ENCODE data around the gene ONECUT3.

The ONECUT3 gene

GRCh38 chr19:1783874-1784273 is 30.6 kb downstream of the ONECUT3 start:
- Histone ChIP-seq H3K4me1 (ENCODE audit: control insufficient read depth, insufficient read depth, low read length) (no peaks in the 10 kb centered on the region), H3K9me3 (ENCODE audit: control insufficient read depth, insufficient read depth, low read depth, low read length) (no peaks in the 10 kb centered on the region), H3K36me3 (ENCODE audit: control insufficient read depth in 2 of 2, insufficient read depth in 1 of 2, low read length in 2 of 2) (no peaks in the 10 kb centered on the region), H3K4me3 (ENCODE audit: low read depth, low read length) (no peak overlapping the region), H3K27ac (ENCODE audit: extremely low read depth, low read depth, low read length) (no peak overlapping the region)
- CTCF ChIA-PET = interaction anchor here (0.7 to 4.4 kb wide), 6 partner anchors 11 to 42 kb away, joined by 3 to 33 read pairs (median 6); no protein-coding TSS in a partner anchor
- POLR2A ChIA-PET = no interaction called here
- TF ChIP-seq ZNF555 (tag by site-specific recombination; conservative IDR thresholded peaks at IDR 0.05) (no peak), KLF16 (tag by site-specific recombination; IDR thresholded peaks at IDR 0.05) (no peak), ZNF514 (tag by site-specific recombination; IDR thresholded peaks at IDR 0.05) (no peak), SETDB1 (IDR thresholded peaks at IDR 0.05; ENCODE audit: insufficient read length, low read length) (no peak), HOXA7 (CRISPR knock-in tag; IDR thresholded peaks at IDR 0.05; ENCODE audit: borderline replicate concordance) (no peak), ZSCAN30 (tag by site-specific recombination; IDR thresholded peaks at IDR 0.05) (no peak), ZNF211 (tag by site-specific recombination; IDR thresholded peaks at IDR 0.05; ENCODE audit: low read depth) (no peak), ATF2 (tag by site-specific recombination; IDR thresholded peaks at IDR 0.05; ENCODE audit: low read depth) (no peak), ZNF266 (tag by site-specific recombination; IDR thresholded peaks at IDR 0.05; ENCODE audit: low read depth) (no peak)

GRCh38 chr19:1785310-1785709 is 32.0 kb downstream of the ONECUT3 start:
- no peaks in the 10 kb centered on the region for H3K36me3 ChIP-seq (ENCODE audit: control insufficient read depth in 2 of 2, insufficient read depth in 1 of 2, low read length in 2 of 2)
- no peak overlapping the region for H3K4me3 ChIP-seq (ENCODE audit: low read depth, low read length)
- ChIA-PET CTCF (interaction anchor here (0.6 to 1.8 kb wide), 3 partner anchors 10 to 41 kb away, joined by 3 to 5 read pairs (median 3); no protein-coding TSS in a partner anchor), POLR2A (no interaction called here)
- no peak overlapping the region for H3K27ac ChIP-seq (ENCODE audit: extremely low read depth, low read depth, low read length)
- H3K4me1 ChIP-seq (ENCODE audit: control insufficient read depth, insufficient read depth, low read length) = no peaks in the 10 kb centered on the region
- no peak for TF ChIP-seq ZNF223 (tag by site-specific recombination; IDR thresholded peaks at IDR 0.05)
- no peak for TF ChIP-seq ZNF280D (tag by site-specific recombination; IDR thresholded peaks at IDR 0.05)
- TF ChIP-seq ZNF37A (tag by site-specific recombination; IDR thresholded peaks at IDR 0.05) = no peak
- no peak for TF ChIP-seq ZNF548 (tag by site-specific recombination; IDR thresholded peaks at IDR 0.05)
- no peak for TF ChIP-seq ZNF18 (tag by site-specific recombination; IDR thresholded peaks at IDR 0.05)
- no peak for TF ChIP-seq ZNF707 (tag by site-specific recombination; IDR thresholded peaks at IDR 0.05)
- TF ChIP-seq WT1 (tag by site-specific recombination; IDR thresholded peaks at IDR 0.05) = no peak
- TF ChIP-seq ZNF148 (tag by site-specific recombination; IDR thresholded peaks at IDR 0.05; ENCODE audit: borderline replicate concordance) = no peak
- TF ChIP-seq SCRT2 (tag by site-specific recombination; IDR thresholded peaks at IDR 0.05) = no peak
- no peak for TF ChIP-seq ZNF501 (tag by site-specific recombination; IDR thresholded peaks at IDR 0.05)
- no peak for TF ChIP-seq ZNF529 (tag by site-specific recombination; IDR thresholded peaks at IDR 0.05; ENCODE audit: insufficient replicate concordance)
- no peaks in the 10 kb centered on the region for H3K9me3 ChIP-seq (ENCODE audit: control insufficient read depth, insufficient read depth, low read depth, low read length)

Measured in HEK293 (cell line).